HG03558 (cell line): Measurements from ENCODE around the gene PIK3C2B.
A peak's percentile ranks its signal among the peaks of the same experiment; 100 is the strongest.

Source experiments
- ATAC-seq: cut with Tn5 transposase; IDR thresholded peaks from one replicate; pipeline ENCODE4 v1.9.1; 2021; ENCODE audit warnings: moderate number of reproducible peaks; ENCODE audit not compliant: unreplicated experiment; ENCODE audit errors: extremely low read depth

Gene PIK3C2B

GRCh38 chr1:204483791-204484190 is 10.8 kb downstream of the PIK3C2B start:
- no peak for ATAC-seq

GRCh38 chr1:204480515-204480914 is 14.1 kb downstream of the PIK3C2B start:
- ATAC-seq: no peak

- ATAC-seq: no peak
Measured at GRCh38 chr1:204479387-204480136, 15.0 kb downstream of the PIK3C2B start.

GRCh38 chr1:204478921-204479320 is 15.7 kb downstream of the PIK3C2B start:
- ATAC-seq: no peak

- ATAC-seq: no peak
Measured at GRCh38 chr1:204478172-204478899, 16.3 kb downstream of the PIK3C2B start.

- no peak for ATAC-seq
Measured at GRCh38 chr1:204477036-204477740, 17.4 kb downstream of the PIK3C2B start.

- no peak for ATAC-seq
Measured at GRCh38 chr1:204476563-204476962, 18.0 kb downstream of the PIK3C2B start.

- no peak for ATAC-seq
Measured at GRCh38 chr1:204475656-204476432, 18.8 kb downstream of the PIK3C2B start.

GRCh38 chr1:204473400-204473965 is 21.1 kb downstream of the PIK3C2B start:
- ATAC-seq: no peak

GRCh38 chr1:204472660-204473059 is 21.9 kb downstream of the PIK3C2B start:
- no peak for ATAC-seq

- ATAC-seq: no peak
Measured at GRCh38 chr1:204471687-204472086, 22.9 kb downstream of the PIK3C2B start.

- ATAC-seq: no peak
Measured at GRCh38 chr1:204469304-204469703, 25.3 kb downstream of the PIK3C2B start.

- ATAC-seq: no peak
Measured at GRCh38 chr1:204468766-204469302, 25.8 kb downstream of the PIK3C2B start.

- ATAC-seq: no peak
Measured at GRCh38 chr1:204468206-204468605, 26.4 kb downstream of the PIK3C2B start.

GRCh38 chr1:204466416-204467405 is 27.9 kb downstream of the PIK3C2B start:
- ATAC-seq: no peak

GRCh38 chr1:204465546-204466415 is 28.8 kb downstream of the PIK3C2B start:
- peak; percentile 60 for ATAC-seq

GRCh38 chr1:204464701-204465100 is 29.9 kb downstream of the PIK3C2B start:
- no peak for ATAC-seq

GRCh38 chr1:204464187-204464631 is 30.4 kb downstream of the PIK3C2B start:
- no peak for ATAC-seq
